Dermis microvascular lymphatic vessel endothelial cell (primary cell): ENCODE results near the gene SALL2. TPM values are rescaled to one million over a fixed set of nuclear protein-coding genes. Genes with fewer than 3 reads are reported as not detected.

Experiments used
- DNase-seq, 2 donors: peaks; one replicate each; pipeline versions ENCODE4 v3.0.0 to v3.0.0-alpha.2; 2010; ENCODE audit warnings: low read depth in 2 of 2
- total RNA-seq: library from RNA; depleted of rRNA; stranded (reverse); fragments of >200 nt; gene quantifications from 2 replicates; pipeline ENCODE4 v1.2.1, GENCODE V29; 2014

The SALL2 gene
- total RNA-seq, 1 donor from 2014 or later, result 0.13 TPM

- DNase-seq, result no peak
Observed at GRCh38 chr14:21528381-21529348, 2.5 kb upstream of the SALL2 start.

GRCh38 chr14:21527318-21527679, 1.2 kb upstream of the SALL2 start:
- no peak for DNase-seq

- no peak for DNase-seq
Observed at GRCh38 chr14:21526672-21527317, 649 bp upstream of the SALL2 start.

GRCh38 chr14:21525571-21525961, 580 bp downstream of the SALL2 start:
- DNase-seq, result no peak

GRCh38 chr14:21524575-21525490, 1.3 kb downstream of the SALL2 start:
- no peak for DNase-seq

- no peak for DNase-seq
Observed at GRCh38 chr14:21523203-21523602, 2.9 kb downstream of the SALL2 start.

- DNase-seq, result no peak
Observed at GRCh38 chr14:21521501-21521900, 4.6 kb downstream of the SALL2 start.

GRCh38 chr14:21520767-21521166, 5.4 kb downstream of the SALL2 start:
- no peak for DNase-seq

- no peak for DNase-seq
Observed at GRCh38 chr14:21518725-21519124, 7.4 kb downstream of the SALL2 start.

GRCh38 chr14:21514341-21514740, 11.8 kb downstream of the SALL2 start:
- no peak for DNase-seq

GRCh38 chr14:21510735-21511657, 15.2 kb downstream of the SALL2 start, which contains the start of gene METTL3:
METTL3 (minus strand) TSS chr14:21511340; CDS start chr14:21511223, 117 bp downstream.
- peak; percentile 97 to 99 for DNase-seq

- no peak for DNase-seq
Observed at GRCh38 chr14:21509432-21510143, 16.6 kb downstream of the SALL2 start.

GRCh38 chr14:21506557-21506956, 19.6 kb downstream of the SALL2 start:
- DNase-seq, result no peak

GRCh38 chr14:21505012-21505553, 21.1 kb downstream of the SALL2 start:
- DNase-seq, result no peak

- DNase-seq, result no peak
Observed at GRCh38 chr14:21503376-21503775, 22.8 kb downstream of the SALL2 start.

GRCh38 chr14:21501568-21501967, 24.6 kb downstream of the SALL2 start:
- no peak for DNase-seq

GRCh38 chr14:21498540-21499526, 27.3 kb downstream of the SALL2 start:
- peak; percentile 40 to 61 for DNase-seq

- peak in 1 of 2 donors; percentile 10 for DNase-seq
Observed at GRCh38 chr14:21496453-21496852, 29.7 kb downstream of the SALL2 start.
